C1 segment of cervical spinal cord (tissue), 14 donors: Measurements from ENCODE around the gene YOD1.

Source experiments
- DNase-seq, 14 donors: peaks; one replicate each; lab custom pipeline; 2025; lab: John Stamatoyannopoulos, UW

Gene YOD1

GRCh38 chr1:207028884-207029650, 21.9 kb downstream of the YOD1 start:
- no peak for DNase-seq

- DNase-seq: no peak
Observed at GRCh38 chr1:207027921-207028320, 23.1 kb downstream of the YOD1 start.

- DNase-seq: no peak
Observed at GRCh38 chr1:207027206-207027777, 23.7 kb downstream of the YOD1 start.

- DNase-seq: no peak
Observed at GRCh38 chr1:207026104-207026534, 24.9 kb downstream of the YOD1 start.

GRCh38 chr1:207025146-207025880, 25.7 kb downstream of the YOD1 start:
- DNase-seq: no peak

- DNase-seq: no peak
Observed at GRCh38 chr1:207024202-207025145, 26.5 kb downstream of the YOD1 start.

GRCh38 chr1:207022996-207023679, 27.9 kb downstream of the YOD1 start:
- DNase-seq: no peak

GRCh38 chr1:207021876-207022596, 29.0 kb downstream of the YOD1 start:
- DNase-seq: no peak

- DNase-seq: no peak
Observed at GRCh38 chr1:207021139-207021861, 29.7 kb downstream of the YOD1 start.

- DNase-seq: no peak
Observed at GRCh38 chr1:207020709-207021107, 30.3 kb downstream of the YOD1 start.

GRCh38 chr1:207020065-207020708, 30.8 kb downstream of the YOD1 start:
- DNase-seq: no peak

GRCh38 chr1:207019661-207020060, 31.3 kb downstream of the YOD1 start:
- no peak for DNase-seq

GRCh38 chr1:207019161-207019560, 31.8 kb downstream of the YOD1 start:
- no peak for DNase-seq

- DNase-seq: no peak
Observed at GRCh38 chr1:207018707-207019106, 32.3 kb downstream of the YOD1 start.

GRCh38 chr1:207017615-207018559, 33.1 kb downstream of the YOD1 start:
- DNase-seq: peak in 3 of 14 donors; percentile 15 to 33 (median 27)

GRCh38 chr1:207015791-207016190, 35.2 kb downstream of the YOD1 start:
- no peak for DNase-seq

GRCh38 chr1:207014728-207015127, 36.3 kb downstream of the YOD1 start:
- no peak for DNase-seq
